Smooth muscle cell of trachea (primary cell): ENCODE measurements around the gene LAIR1. TPM values are rescaled to one million over a fixed set of nuclear protein-coding genes. Genes with fewer than 3 reads are reported as not detected.

Experiments used
- total RNA-seq: library from RNA; depleted of rRNA; stranded (reverse); fragments of >200 nt; gene quantifications from 2 replicates; pipeline ENCODE4 v1.2.1, GENCODE V29; 2014

LAIR1 gene
- total RNA-seq, result not detected in 2 replicates

GRCh38 chr19:54364775-54365257 is at the start of gene LAIR1:
Gene LAIR1 (minus strand): TSS chr19:54364931. CDS start chr19:54364804, 127 bp downstream.

GRCh38 chr19:54312436-54313377 is 52.0 kb downstream of the LAIR1 start, which contains the start of gene LILRA5:
Gene LILRA5 (minus strand): TSS chr19:54313166. CDS start chr19:54313019, 147 bp downstream.

Other genes starting within 250 kb of the LAIR1 start
- 11.7 and 16.4 TPM in 2 replicates for gene TFPT, start 249.3 kb downstream of the LAIR1 start, total RNA-seq
- 56.9 and 79.4 TPM in 2 replicates for gene PRPF31, start 249.2 kb downstream of the LAIR1 start, total RNA-seq
- gene CNOT3, start 227.2 kb downstream of the LAIR1 start, total RNA-seq, result 10.1 and 25.9 TPM in 2 replicates
- 4.3 and 5.4 TPM in 2 replicates for gene LENG1, start 205.2 kb downstream of the LAIR1 start, total RNA-seq
- gene TMC4, start 191.8 kb downstream of the LAIR1 start, total RNA-seq, result 0.58 and 0.83 TPM in 2 replicates
- 36.8 and 94.6 TPM in 2 replicates for gene MBOAT7, start 175.4 kb downstream of the LAIR1 start, total RNA-seq
- 86.1 and 105 TPM in 2 replicates for gene TSEN34, start 173.6 kb downstream of the LAIR1 start, total RNA-seq
- gene RPS9, start 164.1 kb downstream of the LAIR1 start, total RNA-seq, result 1,744 and 1,790 TPM in 2 replicates
- gene LILRB3, start 141.9 kb downstream of the LAIR1 start, total RNA-seq, result not detected in 2 replicates
- gene LILRA6, start 122.1 kb downstream of the LAIR1 start, total RNA-seq, result not detected in 2 replicates
- under 0.01 TPM in 1 of 2 replicates, not detected in the other for gene LILRB5, start 107.7 kb downstream of the LAIR1 start, total RNA-seq
- not detected in 2 replicates for gene LILRB2, start 83.8 kb downstream of the LAIR1 start, total RNA-seq
- gene LILRA5, start 51.8 kb downstream of the LAIR1 start, total RNA-seq, result not detected in 2 replicates
- not detected in 2 replicates for gene LILRA4, start 25.8 kb downstream of the LAIR1 start, total RNA-seq
- not detected in 2 replicates for gene TTYH1, start 50.5 kb upstream of the LAIR1 start, total RNA-seq
- gene LENG8, start 84.3 kb upstream of the LAIR1 start, total RNA-seq, result 47.0 and 83.2 TPM in 2 replicates
- gene LENG9, start 98.8 kb upstream of the LAIR1 start, total RNA-seq, result 11.2 and 15.1 TPM in 2 replicates
- 28.1 and 51.9 TPM in 2 replicates for gene CDC42EP5, start 108.4 kb upstream of the LAIR1 start, total RNA-seq
- gene LAIR2, start 137.9 kb upstream of the LAIR1 start, total RNA-seq, result not detected in 2 replicates
- not detected in 2 replicates for gene LILRA2, start 208.9 kb upstream of the LAIR1 start, total RNA-seq
- not detected in 2 replicates for gene LILRA1, start 228.7 kb upstream of the LAIR1 start, total RNA-seq